ENCODE results near the gene TTF2.
"Not testable (repeated sequence)": the region's sequence is repeated elsewhere in the genome, so short reads cannot be mapped to it uniquely, and the experiment has no call there.

Gene TTF2

GRCh38 chr1:117146575-117147340 lies 86.6 kb downstream of the TTF2 start:
- no peak for DNase-seq
- intact Hi-C loops (cut with DNase I; ENCODE audit: low total_unique reads): no loop called here
- no peak overlapping the region for H3K27ac ChIP-seq
- no peaks in the 10 kb centered on the region for H3K9me3 ChIP-seq
- no peak for TF ChIP-seq CTCF (IDR thresholded peaks at IDR 0.05)
- peaks cover 0 to 4% of the 10 kb centered on the region in 2 donors for H3K27me3 ChIP-seq
- no peaks in the 10 kb centered on the region for H3K36me3 ChIP-seq
- no peak overlapping the region for H3K4me3 ChIP-seq
- no peaks in the 10 kb centered on the region for H3K4me1 ChIP-seq

- intact Hi-C loops (cut with DNase I; ENCODE audit: low total_unique reads): no loop called here
- H3K4me3 ChIP-seq: no peak overlapping the region
- H3K27ac ChIP-seq: no peak overlapping the region
- peaks cover 0 to 4% of the 10 kb centered on the region in 2 donors for H3K27me3 ChIP-seq
- no peaks in the 10 kb centered on the region for H3K36me3 ChIP-seq
- no peak for TF ChIP-seq CTCF (IDR thresholded peaks at IDR 0.05)
- no peaks in the 10 kb centered on the region for H3K4me1 ChIP-seq
- no peaks in the 10 kb centered on the region for H3K9me3 ChIP-seq
- DNase-seq: no peak
Observed at GRCh38 chr1:117147341-117147831, 87.3 kb downstream of the TTF2 start.

- Histone ChIP-seq H3K4me1 (no peaks in the 10 kb centered on the region), H3K36me3 (no peaks in the 10 kb centered on the region), H3K27me3 (peaks cover 0 to 4% of the 10 kb centered on the region in 2 donors), H3K4me3 (no peak overlapping the region), H3K9me3 (no peaks in the 10 kb centered on the region), H3K27ac (no peak overlapping the region)
- DNase-seq: no peak
- TF ChIP-seq CTCF (IDR thresholded peaks at IDR 0.05): no peak
- intact Hi-C loops (cut with DNase I; ENCODE audit: low total_unique reads): no loop called here
Observed at GRCh38 chr1:117147856-117148588, 87.9 kb downstream of the TTF2 start.

- H3K36me3 ChIP-seq: no peaks in the 10 kb centered on the region
- no peak overlapping the region for H3K4me3 ChIP-seq
- no peak overlapping the region for H3K27ac ChIP-seq
- TF ChIP-seq CTCF (IDR thresholded peaks at IDR 0.05): no peak
- DNase-seq: no peak
- H3K4me1 ChIP-seq: no peaks in the 10 kb centered on the region
- peaks cover 0 to 4% of the 10 kb centered on the region in 2 donors for H3K27me3 ChIP-seq
- intact Hi-C loops (cut with DNase I; ENCODE audit: low total_unique reads): no loop called here
- H3K9me3 ChIP-seq: no peaks in the 10 kb centered on the region
Observed at GRCh38 chr1:117150316-117150715, 90.2 kb downstream of the TTF2 start.

GRCh38 chr1:117151305-117151704 lies 91.2 kb downstream of the TTF2 start:
- intact Hi-C loops (cut with DNase I; ENCODE audit: low total_unique reads); DNase-seq: not testable (repeated sequence)

More at GRCh38 chr1:117151305-117151704, 91.2 kb downstream of the TTF2 start:
- not testable (repeated sequence) for H3K36me3 ChIP-seq, H3K27me3 ChIP-seq, H3K4me3 ChIP-seq, H3K4me1 ChIP-seq, H3K9me3 ChIP-seq, H3K27ac ChIP-seq
